IPS-15b (cell line): Measurements from ENCODE around the gene ARL8A.

Source experiments
- H3K27me3 ChIP-seq: one replicate; pipeline ENCODE4 v1.6.1; 2013; ENCODE audit warnings: low read length; ENCODE audit not compliant: control insufficient read depth, insufficient read depth
- H3K36me3 ChIP-seq: one replicate; pipeline ENCODE4 v1.6.1; 2013; ENCODE audit warnings: low read length; ENCODE audit not compliant: control insufficient read depth, insufficient read depth
- H3K4me1 ChIP-seq: one replicate; pipeline ENCODE4 v1.6.1; 2013; ENCODE audit warnings: mild to moderate bottlenecking, low read length; ENCODE audit not compliant: control insufficient read depth, insufficient read depth
- H3K4me3 ChIP-seq: one replicate; pipeline ENCODE4 v1.5.1; 2013; ENCODE audit warnings: low read depth, low read length
- H3K9ac ChIP-seq: one replicate; pipeline ENCODE4 v1.6.1; 2013; ENCODE audit warnings: low read depth, mild to moderate bottlenecking, low read length
- H3K9me3 ChIP-seq: one replicate; pipeline ENCODE4 v1.6.1; 2013; ENCODE audit warnings: mild to moderate bottlenecking, low read length; ENCODE audit not compliant: control insufficient read depth, insufficient read depth

The ARL8A gene

GRCh38 chr1:202127836-202128622 is 16.5 kb downstream of the ARL8A start:
- Histone ChIP-seq H3K4me3 (no peak overlapping the region), H3K36me3 (peaks cover 14% of the 10 kb centered on the region), H3K9me3 (no peaks in the 10 kb centered on the region), H3K27me3 (no peaks in the 10 kb centered on the region), H3K9ac (no peak overlapping the region), H3K4me1 (no peaks in the 10 kb centered on the region)

- H3K27me3 ChIP-seq: no peaks in the 10 kb centered on the region
- no peak overlapping the region for H3K9ac ChIP-seq
- no peak overlapping the region for H3K4me3 ChIP-seq
- peaks cover 3% of the 10 kb centered on the region for H3K4me1 ChIP-seq
- H3K36me3 ChIP-seq: peaks cover 4% of the 10 kb centered on the region
- H3K9me3 ChIP-seq: no peaks in the 10 kb centered on the region
These were observed 17.5 kb downstream of the ARL8A start for GRCh38 chr1:202127061-202127460.

GRCh38 chr1:202126426-202126825 is 18.1 kb downstream of the ARL8A start:
- H3K9me3 ChIP-seq: no peaks in the 10 kb centered on the region
- no peak overlapping the region for H3K4me3 ChIP-seq
- H3K36me3 ChIP-seq: no peaks in the 10 kb centered on the region
- no peaks in the 10 kb centered on the region for H3K27me3 ChIP-seq
- H3K4me1 ChIP-seq: peaks cover 3% of the 10 kb centered on the region
- no peak overlapping the region for H3K9ac ChIP-seq

GRCh38 chr1:202125611-202126010 is 18.9 kb downstream of the ARL8A start:
- Histone ChIP-seq H3K36me3 (no peaks in the 10 kb centered on the region), H3K4me3 (no peak overlapping the region), H3K27me3 (no peaks in the 10 kb centered on the region), H3K9me3 (no peaks in the 10 kb centered on the region), H3K9ac (no peak overlapping the region), H3K4me1 (peaks cover 3% of the 10 kb centered on the region)

GRCh38 chr1:202124142-202124541 is 20.4 kb downstream of the ARL8A start:
- no peak overlapping the region for H3K4me3 ChIP-seq
- peaks cover 3% of the 10 kb centered on the region for H3K4me1 ChIP-seq
- H3K36me3 ChIP-seq: no peaks in the 10 kb centered on the region
- no peak overlapping the region for H3K9ac ChIP-seq
- H3K27me3 ChIP-seq: no peaks in the 10 kb centered on the region
- H3K9me3 ChIP-seq: no peaks in the 10 kb centered on the region

GRCh38 chr1:202123336-202123813 is 21.2 kb downstream of the ARL8A start:
- H3K4me1 ChIP-seq: peaks cover 7% of the 10 kb centered on the region
- no peaks in the 10 kb centered on the region for H3K36me3 ChIP-seq
- no peak overlapping the region for H3K4me3 ChIP-seq
- no peaks in the 10 kb centered on the region for H3K27me3 ChIP-seq
- H3K9me3 ChIP-seq: no peaks in the 10 kb centered on the region
- peak overlapping the region; percentile 16 for H3K9ac ChIP-seq

GRCh38 chr1:202122639-202123335 is 21.8 kb downstream of the ARL8A start, which contains the start of gene GPR37L1:
TSS of gene GPR37L1 (plus strand) at chr1:202122917. CDS start at chr1:202122964, 47 bp downstream.
- peaks cover 7% of the 10 kb centered on the region for H3K4me1 ChIP-seq
- H3K36me3 ChIP-seq: no peaks in the 10 kb centered on the region
- H3K9ac ChIP-seq: peak within 1 kb of the TSS; percentile 16
- H3K27me3 ChIP-seq: no peaks in the 10 kb centered on the region
- no peaks in the 10 kb centered on the region for H3K9me3 ChIP-seq
- no peak within 1 kb of the TSS for H3K4me3 ChIP-seq

- H3K4me3 ChIP-seq: no peak overlapping the region
- no peaks in the 10 kb centered on the region for H3K27me3 ChIP-seq
- H3K36me3 ChIP-seq: no peaks in the 10 kb centered on the region
- H3K4me1 ChIP-seq: peaks cover 7% of the 10 kb centered on the region
- H3K9ac ChIP-seq: no peak overlapping the region
- H3K9me3 ChIP-seq: no peaks in the 10 kb centered on the region
These were observed 23.5 kb downstream of the ARL8A start for GRCh38 chr1:202121006-202121405.

GRCh38 chr1:202117898-202118371 is 26.6 kb downstream of the ARL8A start:
- Histone ChIP-seq H3K4me3 (no peak overlapping the region), H3K9ac (no peak overlapping the region), H3K36me3 (no peaks in the 10 kb centered on the region), H3K27me3 (no peaks in the 10 kb centered on the region), H3K9me3 (no peaks in the 10 kb centered on the region), H3K4me1 (peaks cover 23% of the 10 kb centered on the region)

GRCh38 chr1:202116287-202116686 is 28.2 kb downstream of the ARL8A start:
- Histone ChIP-seq H3K4me1 (peaks cover 20% of the 10 kb centered on the region), H3K9ac (no peak overlapping the region), H3K27me3 (no peaks in the 10 kb centered on the region), H3K9me3 (no peaks in the 10 kb centered on the region), H3K36me3 (no peaks in the 10 kb centered on the region), H3K4me3 (no peak overlapping the region)

- Histone ChIP-seq H3K4me3 (no peak overlapping the region), H3K27me3 (no peaks in the 10 kb centered on the region)
These were observed 30.7 kb downstream of the ARL8A start for GRCh38 chr1:202113690-202114300.

More at GRCh38 chr1:202113690-202114300, 30.7 kb downstream of the ARL8A start:
- Histone ChIP-seq H3K4me1 (peaks cover 19% of the 10 kb centered on the region), H3K36me3 (no peaks in the 10 kb centered on the region), H3K9me3 (no peaks in the 10 kb centered on the region), H3K9ac (no peak overlapping the region)
